ENCODE results near the gene FAM200A.
A peak's percentile ranks its signal among the peaks of the same experiment; 100 is the strongest.

FAM200A gene

DNA sequence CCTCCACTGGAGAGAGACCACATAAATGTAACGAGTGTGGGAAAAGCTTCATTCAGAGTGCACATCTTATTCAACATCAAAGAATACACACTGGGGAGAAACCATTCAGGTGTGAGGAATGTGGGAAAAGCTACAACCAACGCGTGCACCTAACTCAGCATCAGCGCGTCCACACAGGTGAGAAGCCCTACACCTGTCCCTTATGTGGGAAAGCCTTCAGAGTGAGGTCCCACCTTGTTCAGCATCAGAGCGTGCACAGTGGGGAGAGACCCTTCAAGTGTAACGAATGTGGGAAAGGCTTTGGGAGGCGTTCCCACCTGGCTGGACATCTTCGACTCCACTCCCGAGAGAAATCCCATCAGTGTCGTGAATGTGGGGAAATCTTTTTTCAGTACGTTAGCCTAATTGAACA is 20.6 kb downstream of the FAM200A start:
- TF ChIP-seq, protein P1, sequence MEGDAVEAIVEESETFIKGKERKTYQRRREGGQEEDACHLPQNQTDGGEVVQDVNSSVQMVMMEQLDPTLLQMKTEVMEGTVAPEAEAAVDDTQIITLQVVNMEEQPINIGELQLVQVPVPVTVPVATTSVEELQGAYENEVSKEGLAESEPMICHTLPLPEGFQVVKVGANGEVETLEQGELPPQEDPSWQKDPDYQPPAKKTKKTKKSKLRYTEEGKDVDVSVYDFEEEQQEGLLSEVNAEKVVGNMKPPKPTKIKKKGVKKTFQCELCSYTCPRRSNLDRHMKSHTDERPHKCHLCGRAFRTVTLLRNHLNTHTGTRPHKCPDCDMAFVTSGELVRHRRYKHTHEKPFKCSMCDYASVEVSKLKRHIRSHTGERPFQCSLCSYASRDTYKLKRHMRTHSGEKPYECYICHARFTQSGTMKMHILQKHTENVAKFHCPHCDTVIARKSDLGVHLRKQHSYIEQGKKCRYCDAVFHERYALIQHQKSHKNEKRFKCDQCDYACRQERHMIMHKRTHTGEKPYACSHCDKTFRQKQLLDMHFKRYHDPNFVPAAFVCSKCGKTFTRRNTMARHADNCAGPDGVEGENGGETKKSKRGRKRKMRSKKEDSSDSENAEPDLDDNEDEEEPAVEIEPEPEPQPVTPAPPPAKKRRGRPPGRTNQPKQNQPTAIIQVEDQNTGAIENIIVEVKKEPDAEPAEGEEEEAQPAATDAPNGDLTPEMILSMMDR (IDR thresholded peaks at IDR 0.05; ENCODE audit: low read depth, low read length) = no peak
- no peak for TF ChIP-seq EZH2phosphoT487 (IDR thresholded peaks at IDR 0.05; ENCODE audit: low read depth)
- H3K9ac ChIP-seq (ENCODE audit: low read length) = no peak overlapping the region
- H3K36me3 ChIP-seq (replicated peaks; ENCODE audit: low read depth, low read length) = peaks cover 47% of the 10 kb centered on the region
- H4K20me1 ChIP-seq (ENCODE audit: insufficient read depth, low read length) = no peaks in the 10 kb centered on the region
- no peak overlapping the region for H3K27ac ChIP-seq (ENCODE audit: low read length)
- no peak overlapping the region for H3K4me2 ChIP-seq (ENCODE audit: low read length)
- H3K4me1 ChIP-seq (ENCODE audit: low read length) = no peaks in the 10 kb centered on the region
- H3K4me3 ChIP-seq (ENCODE audit: low read length) = no peak overlapping the region
- H3K9me3 ChIP-seq (ENCODE audit: insufficient read depth, low read length) = peaks cover 19% of the 10 kb centered on the region
- no peak overlapping the region for H2AFZ ChIP-seq (ENCODE audit: low read depth, low read length)
- no peaks in the 10 kb centered on the region for H3K27me3 ChIP-seq (ENCODE audit: low read depth, low read length)
- no peaks in the 10 kb centered on the region for H3K79me2 ChIP-seq (ENCODE audit: low read length)

DNA sequence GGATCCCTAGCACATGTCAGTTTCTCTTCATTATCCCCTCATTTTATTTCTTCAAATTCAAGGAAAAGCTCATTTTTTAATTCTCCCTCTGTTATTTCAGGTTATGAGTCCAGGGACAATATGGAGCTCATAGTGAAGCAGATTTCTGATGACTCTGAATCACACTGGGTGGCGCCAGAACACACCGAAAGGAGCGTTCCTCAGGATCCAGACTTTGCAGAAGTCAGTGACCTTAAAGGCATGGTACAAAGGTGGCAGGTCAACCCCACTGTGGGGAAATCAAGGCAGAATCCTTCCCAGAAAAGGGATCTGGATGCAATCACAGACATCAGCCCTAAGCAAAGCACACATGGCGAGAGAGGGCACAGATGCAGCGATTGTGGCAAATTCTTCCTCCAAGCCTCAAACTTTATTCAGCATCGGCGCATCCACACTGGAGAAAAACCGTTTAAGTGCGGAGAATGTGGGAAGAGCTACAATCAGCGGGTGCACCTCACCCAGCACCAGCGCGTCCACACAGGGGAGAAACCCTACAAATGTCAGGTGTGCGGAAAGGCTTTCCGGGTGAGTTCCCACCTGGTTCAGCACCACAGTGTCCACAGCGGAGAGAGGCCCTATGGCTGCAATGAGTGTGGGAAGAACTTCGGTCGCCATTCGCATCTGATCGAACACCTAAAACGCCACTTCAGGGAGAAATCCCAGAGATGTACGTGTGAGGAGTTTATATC is 26.0 kb downstream of the FAM200A start:
- no peak for TF ChIP-seq EZH2phosphoT487 (IDR thresholded peaks at IDR 0.05; ENCODE audit: low read depth)
- TF ChIP-seq, protein P1 (IDR thresholded peaks at IDR 0.05; ENCODE audit: low read depth, low read length) = peak; percentile 33
- Histone ChIP-seq H3K36me3 (replicated peaks; ENCODE audit: low read depth, low read length) (peaks cover 25% of the 10 kb centered on the region), H3K79me2 (ENCODE audit: low read length) (no peaks in the 10 kb centered on the region), H3K9ac (ENCODE audit: low read length) (no peak overlapping the region), H3K4me2 (ENCODE audit: low read length) (no peak overlapping the region), H2AFZ (ENCODE audit: low read depth, low read length) (no peak overlapping the region), H3K9me3 (ENCODE audit: insufficient read depth, low read length) (peaks cover 4% of the 10 kb centered on the region; the same call in 1 of the 2 replicates), H3K4me1 (ENCODE audit: low read length) (no peaks in the 10 kb centered on the region), H3K4me3 (ENCODE audit: low read length) (no peak overlapping the region), H3K27me3 (ENCODE audit: low read depth, low read length) (no peaks in the 10 kb centered on the region), H4K20me1 (ENCODE audit: insufficient read depth, low read length) (no peaks in the 10 kb centered on the region), H3K27ac (ENCODE audit: low read length) (no peak overlapping the region)

DNA sequence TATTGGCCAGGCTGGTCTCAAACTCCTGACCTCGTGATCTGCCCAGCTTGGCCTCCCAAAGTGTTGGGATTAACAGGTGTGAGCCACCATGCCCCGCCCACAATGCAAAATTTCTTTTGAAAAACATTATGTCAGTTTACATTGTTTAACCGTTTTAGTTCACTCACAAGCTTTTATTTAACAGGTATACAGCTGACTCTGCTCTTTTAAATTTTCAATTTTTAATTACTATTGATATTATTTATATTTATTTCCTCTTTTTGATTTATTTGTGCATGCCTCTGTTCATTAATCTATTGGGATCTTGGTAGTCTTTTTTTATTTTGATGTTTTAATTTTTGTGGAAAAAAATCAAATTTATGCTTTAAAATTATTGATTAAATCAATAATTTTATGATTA is 30.5 kb downstream of the FAM200A start:
- H3K9ac ChIP-seq (ENCODE audit: low read length) = no peak overlapping the region
- H3K4me3 ChIP-seq (ENCODE audit: low read length) = no peak overlapping the region
- no peaks in the 10 kb centered on the region for H3K79me2 ChIP-seq (ENCODE audit: low read length)
- no peak overlapping the region for H3K4me2 ChIP-seq (ENCODE audit: low read length)
- TF ChIP-seq EZH2phosphoT487 (IDR thresholded peaks at IDR 0.05; ENCODE audit: low read depth) = no peak
- TF ChIP-seq, protein P1 (IDR thresholded peaks at IDR 0.05; ENCODE audit: low read depth, low read length) = no peak
- H4K20me1 ChIP-seq (ENCODE audit: insufficient read depth, low read length) = no peaks in the 10 kb centered on the region
- no peak overlapping the region for H3K27ac ChIP-seq (ENCODE audit: low read length)
- no peak overlapping the region for H2AFZ ChIP-seq (ENCODE audit: low read depth, low read length)
- no peaks in the 10 kb centered on the region for H3K27me3 ChIP-seq (ENCODE audit: low read depth, low read length)
- H3K9me3 ChIP-seq (ENCODE audit: insufficient read depth, low read length) = no peaks in the 10 kb centered on the region
- peaks cover 18% of the 10 kb centered on the region for H3K36me3 ChIP-seq (replicated peaks; ENCODE audit: low read depth, low read length)
- H3K4me1 ChIP-seq (ENCODE audit: low read length) = no peaks in the 10 kb centered on the region; the same call in 1 of the 2 replicates

DNA sequence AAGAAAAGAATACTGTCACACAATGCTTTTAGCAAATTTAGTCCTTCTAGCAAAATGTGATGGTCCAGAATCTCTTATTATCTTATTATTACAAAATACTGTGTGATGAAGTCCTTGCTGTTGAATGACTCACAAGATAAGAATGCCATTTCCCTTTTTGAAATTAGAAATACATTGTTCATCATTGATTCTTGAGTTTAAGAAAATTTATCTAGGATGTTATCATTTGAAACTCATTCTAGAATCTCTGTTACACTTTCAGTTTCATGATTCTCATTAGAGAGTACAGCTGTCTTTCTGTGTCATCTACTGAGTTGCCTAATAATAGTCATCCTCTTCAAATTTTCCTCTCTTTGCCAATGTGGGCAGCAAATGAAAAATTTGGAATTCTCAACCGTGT is 37.9 kb downstream of the FAM200A start:
- Histone ChIP-seq H3K36me3 (replicated peaks; ENCODE audit: low read depth, low read length) (peaks cover 12% of the 10 kb centered on the region), H3K79me2 (ENCODE audit: low read length) (peaks cover 13% of the 10 kb centered on the region; the same call in 1 of the 2 replicates), H3K4me1 (ENCODE audit: low read length) (peaks cover 9% of the 10 kb centered on the region; the same call in 1 of the 2 replicates), H3K9me3 (ENCODE audit: insufficient read depth, low read length) (no peaks in the 10 kb centered on the region), H3K9ac (ENCODE audit: low read length) (no peak overlapping the region), H3K27me3 (ENCODE audit: low read depth, low read length) (no peaks in the 10 kb centered on the region), H4K20me1 (ENCODE audit: insufficient read depth, low read length) (no peaks in the 10 kb centered on the region), H2AFZ (ENCODE audit: low read depth, low read length) (no peak overlapping the region), H3K4me3 (ENCODE audit: low read length) (no peak overlapping the region), H3K4me2 (ENCODE audit: low read length) (no peak overlapping the region), H3K27ac (ENCODE audit: low read length) (no peak overlapping the region)
- TF ChIP-seq EZH2phosphoT487 (IDR thresholded peaks at IDR 0.05; ENCODE audit: low read depth) = no peak
- TF ChIP-seq, protein P1 (IDR thresholded peaks at IDR 0.05; ENCODE audit: low read depth, low read length) = no peak

All from OCI-LY3 (cell line).